Measurements from ENCODE around the gene FOCAD.

The FOCAD gene

DNA sequence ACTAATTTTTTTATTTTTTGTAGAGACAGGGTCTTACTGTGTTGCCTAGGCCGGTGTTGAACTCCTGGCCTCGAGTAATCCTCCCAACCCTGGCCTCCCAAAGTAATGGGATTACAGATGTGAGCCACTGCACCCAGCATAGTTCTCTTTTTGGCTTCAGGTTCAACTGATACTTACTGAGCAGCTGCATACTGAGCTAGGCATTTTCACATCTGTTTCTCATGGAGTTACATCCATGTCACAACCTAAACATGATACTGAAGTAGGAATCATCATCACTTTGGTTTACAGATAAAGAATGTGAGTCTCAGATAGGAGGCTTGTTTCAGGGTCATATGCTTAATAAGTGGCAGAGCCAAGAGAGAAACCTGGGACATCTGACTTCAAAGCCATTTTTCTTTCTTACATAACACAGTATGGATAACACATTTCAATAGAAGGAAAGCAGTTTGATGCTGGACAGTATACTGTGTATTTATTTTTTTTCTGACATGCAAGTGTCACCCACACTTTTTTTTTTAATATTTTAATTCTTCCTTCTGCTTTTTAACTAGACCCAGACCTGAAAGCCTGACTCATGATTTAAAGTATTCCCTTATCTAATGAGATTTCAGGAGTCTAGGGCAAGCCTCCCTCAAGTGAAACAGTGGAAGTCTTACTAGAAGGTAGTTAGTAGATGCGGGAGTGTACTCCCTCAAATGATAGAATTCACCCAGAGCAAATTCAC, 256.6 kb downstream of the FOCAD start:
- Histone ChIP-seq H3K79me2 (ENCODE audit: control insufficient read depth, low read length) (no peaks in the 10 kb centered on the region), H3K27me3 (ENCODE audit: control insufficient read depth, low read length) (no peaks in the 10 kb centered on the region), H3F3A (ENCODE audit: control insufficient read depth, insufficient read depth) (no peaks in the 10 kb centered on the region), H3K9me2 (replicated peaks; ENCODE audit: control insufficient read depth, low read length) (no peaks in the 10 kb centered on the region), H3K9me3 (ENCODE audit: control insufficient read depth, insufficient read depth, low read length) (no peaks in the 10 kb centered on the region), H3K4me1 (ENCODE audit: control insufficient read depth, low read length) (no peaks in the 10 kb centered on the region), H3K4me2 (ENCODE audit: low read length) (no peak overlapping the region), H4K20me1 (ENCODE audit: control insufficient read depth, insufficient read depth, low read depth, low read length) (no peaks in the 10 kb centered on the region), H3K27ac (ENCODE audit: low read depth, low read length) (no peak overlapping the region), H3K4me3 (ENCODE audit: low read length) (no peak overlapping the region), H3K36me3 (ENCODE audit: control insufficient read depth, low read length) (no peaks in the 10 kb centered on the region)
- no peak for TF ChIP-seq EZH2phosphoT487 (IDR thresholded peaks at IDR 0.05; ENCODE audit: borderline replicate concordance, low read length)
- TF ChIP-seq, protein P1, sequence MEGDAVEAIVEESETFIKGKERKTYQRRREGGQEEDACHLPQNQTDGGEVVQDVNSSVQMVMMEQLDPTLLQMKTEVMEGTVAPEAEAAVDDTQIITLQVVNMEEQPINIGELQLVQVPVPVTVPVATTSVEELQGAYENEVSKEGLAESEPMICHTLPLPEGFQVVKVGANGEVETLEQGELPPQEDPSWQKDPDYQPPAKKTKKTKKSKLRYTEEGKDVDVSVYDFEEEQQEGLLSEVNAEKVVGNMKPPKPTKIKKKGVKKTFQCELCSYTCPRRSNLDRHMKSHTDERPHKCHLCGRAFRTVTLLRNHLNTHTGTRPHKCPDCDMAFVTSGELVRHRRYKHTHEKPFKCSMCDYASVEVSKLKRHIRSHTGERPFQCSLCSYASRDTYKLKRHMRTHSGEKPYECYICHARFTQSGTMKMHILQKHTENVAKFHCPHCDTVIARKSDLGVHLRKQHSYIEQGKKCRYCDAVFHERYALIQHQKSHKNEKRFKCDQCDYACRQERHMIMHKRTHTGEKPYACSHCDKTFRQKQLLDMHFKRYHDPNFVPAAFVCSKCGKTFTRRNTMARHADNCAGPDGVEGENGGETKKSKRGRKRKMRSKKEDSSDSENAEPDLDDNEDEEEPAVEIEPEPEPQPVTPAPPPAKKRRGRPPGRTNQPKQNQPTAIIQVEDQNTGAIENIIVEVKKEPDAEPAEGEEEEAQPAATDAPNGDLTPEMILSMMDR (IDR thresholded peaks at IDR 0.05; ENCODE audit: low read depth, low read length, poor library complexity, severe bottlenecking): no peak

DNA sequence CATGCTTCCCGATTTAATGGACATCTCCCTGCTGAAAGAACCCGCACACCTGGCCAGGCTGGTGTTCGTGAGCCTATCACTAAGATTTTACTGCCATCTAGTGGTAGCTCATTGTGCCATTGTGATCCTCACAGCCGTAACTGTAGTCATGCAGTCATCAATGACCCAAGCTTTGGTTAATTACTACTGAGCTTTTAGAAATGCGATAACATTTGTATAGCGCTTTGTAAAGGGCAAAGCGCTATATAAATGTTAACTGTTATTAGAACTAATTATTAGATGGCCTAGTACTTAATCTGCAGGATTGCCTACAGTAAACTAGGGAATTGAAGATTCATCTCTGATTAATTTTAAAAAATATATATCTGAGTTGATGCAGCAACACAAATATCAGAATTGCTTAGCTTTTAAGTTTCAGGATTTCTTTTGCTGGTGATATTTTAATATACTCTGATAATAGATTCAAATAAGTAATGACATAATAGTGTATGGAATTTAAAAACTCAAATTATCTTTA, 257.2 kb downstream of the FOCAD start:
- H3F3A ChIP-seq (ENCODE audit: control insufficient read depth, insufficient read depth): no peaks in the 10 kb centered on the region
- no peak overlapping the region for H3K27ac ChIP-seq (ENCODE audit: low read depth, low read length)
- H3K4me1 ChIP-seq (ENCODE audit: control insufficient read depth, low read length): no peaks in the 10 kb centered on the region
- H3K4me2 ChIP-seq (ENCODE audit: low read length): no peak overlapping the region
- H3K9me2 ChIP-seq (replicated peaks; ENCODE audit: control insufficient read depth, low read length): no peaks in the 10 kb centered on the region
- H3K79me2 ChIP-seq (ENCODE audit: control insufficient read depth, low read length): no peaks in the 10 kb centered on the region
- H3K36me3 ChIP-seq (ENCODE audit: control insufficient read depth, low read length): no peaks in the 10 kb centered on the region
- no peaks in the 10 kb centered on the region for H3K9me3 ChIP-seq (ENCODE audit: control insufficient read depth, insufficient read depth, low read length)
- no peaks in the 10 kb centered on the region for H3K27me3 ChIP-seq (ENCODE audit: control insufficient read depth, low read length)
- no peak overlapping the region for H3K4me3 ChIP-seq (ENCODE audit: low read length)
- TF ChIP-seq EZH2phosphoT487 (IDR thresholded peaks at IDR 0.05; ENCODE audit: borderline replicate concordance, low read length): no peak
- TF ChIP-seq, protein P1 (IDR thresholded peaks at IDR 0.05; ENCODE audit: low read depth, low read length, poor library complexity, severe bottlenecking): peak; percentile 90
- H4K20me1 ChIP-seq (ENCODE audit: control insufficient read depth, insufficient read depth, low read depth, low read length): no peaks in the 10 kb centered on the region

DNA sequence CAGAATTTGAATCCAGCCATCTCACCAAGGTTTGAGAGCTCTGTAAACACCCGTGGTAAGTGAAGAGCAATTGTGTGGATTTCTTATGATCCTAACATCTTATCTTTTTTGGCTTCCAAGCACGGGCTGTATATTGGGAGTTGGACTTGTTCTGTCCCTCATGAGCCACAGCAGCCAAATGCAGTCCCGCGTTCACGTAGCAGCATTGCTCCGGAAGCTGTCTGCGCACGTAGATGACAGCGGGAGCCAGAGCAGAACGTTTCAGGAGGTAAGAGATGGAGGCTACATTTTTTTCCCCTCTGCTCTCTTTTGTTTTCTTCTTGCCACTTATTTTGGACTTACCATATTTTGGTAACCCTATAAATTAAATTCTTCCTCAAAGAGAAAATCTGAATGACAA, 260.4 kb downstream of the FOCAD start:
- Histone ChIP-seq H3F3A (ENCODE audit: control insufficient read depth, insufficient read depth) (no peaks in the 10 kb centered on the region), H3K4me3 (ENCODE audit: low read length) (no peak overlapping the region), H3K79me2 (ENCODE audit: control insufficient read depth, low read length) (no peaks in the 10 kb centered on the region), H3K27me3 (ENCODE audit: control insufficient read depth, low read length) (no peaks in the 10 kb centered on the region), H4K20me1 (ENCODE audit: control insufficient read depth, insufficient read depth, low read depth, low read length) (no peaks in the 10 kb centered on the region), H3K9me3 (ENCODE audit: control insufficient read depth, insufficient read depth, low read length) (no peaks in the 10 kb centered on the region), H3K4me1 (ENCODE audit: control insufficient read depth, low read length) (peaks cover 7% of the 10 kb centered on the region; the same call in 1 of the 2 replicates), H3K9me2 (replicated peaks; ENCODE audit: control insufficient read depth, low read length) (no peaks in the 10 kb centered on the region), H3K36me3 (ENCODE audit: control insufficient read depth, low read length) (no peaks in the 10 kb centered on the region), H3K27ac (ENCODE audit: low read depth, low read length) (no peak overlapping the region), H3K4me2 (ENCODE audit: low read length) (no peak overlapping the region)
- no peak for TF ChIP-seq EZH2phosphoT487 (IDR thresholded peaks at IDR 0.05; ENCODE audit: borderline replicate concordance, low read length)
- TF ChIP-seq, protein P1 (IDR thresholded peaks at IDR 0.05; ENCODE audit: low read depth, low read length, poor library complexity, severe bottlenecking): no peak

Measured in DOHH2 (cell line).